ENCODE results near the gene NAA35. TPM values are rescaled to one million over a fixed set of nuclear protein-coding genes. Genes with fewer than 3 reads are reported as not detected.

NAA35 gene
- total RNA-seq, 2 experiments from 2014 or later, result 9.5 to 20.2 TPM

DNA sequence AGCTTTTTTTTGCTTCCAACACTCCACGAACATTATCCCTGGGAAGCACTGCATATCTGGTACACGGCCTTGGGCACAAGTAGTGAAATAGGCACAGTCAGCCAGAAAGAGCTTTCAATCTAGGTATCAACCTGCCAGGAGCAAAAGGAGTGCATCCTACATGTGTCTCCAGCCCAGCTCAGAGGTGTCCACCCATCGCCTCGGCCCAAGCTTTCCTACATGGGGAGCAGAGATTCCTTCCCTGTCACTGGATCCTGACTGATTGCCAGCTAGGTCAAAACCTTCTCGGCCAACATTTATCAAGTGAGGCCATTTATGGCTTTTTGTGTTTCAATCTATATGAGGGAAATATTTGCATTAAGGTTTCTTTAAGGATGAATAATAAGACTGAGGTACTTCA lies 102.6 kb downstream of the NAA35 start:
- intact Hi-C loops (cut with micrococcal nuclease; ENCODE audit: unreplicated experiment), result no loop called here
- no TSS peak for BruUV-seq (replicated peaks)

DNA sequence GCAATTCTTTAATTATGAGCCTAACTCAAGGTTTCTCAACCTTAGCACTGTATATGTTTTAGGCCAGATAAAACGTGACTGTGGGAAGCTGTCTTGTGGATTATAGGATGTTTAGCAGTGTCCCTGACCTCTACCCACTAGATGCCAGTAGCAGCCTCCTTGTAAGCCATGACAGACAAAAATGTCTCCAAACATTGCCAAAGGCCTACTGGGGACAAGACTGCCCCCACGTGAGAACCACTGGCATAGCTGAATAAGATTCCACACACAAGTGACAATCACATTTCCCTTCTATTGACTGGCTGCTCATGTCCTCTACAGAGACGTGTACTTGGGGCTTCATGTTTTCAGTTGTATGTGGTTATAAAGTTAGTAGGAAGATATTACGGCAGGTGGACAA lies 103.1 kb downstream of the NAA35 start:
- Histone ChIP-seq H3K79me2 (ENCODE audit: insufficient read depth, low read depth, low read length) (no peaks in the 10 kb centered on the region), H4K20me1 (ENCODE audit: insufficient read depth, low read length) (no peaks in the 10 kb centered on the region), H3K9me2 (ENCODE audit: insufficient read depth, low read length) (no peaks in the 10 kb centered on the region), H3K4me1 (ENCODE audit: insufficient read depth, low read length, poor library complexity, severe bottlenecking) (no peaks in the 10 kb centered on the region), H3K4me3 (ENCODE audit: low read depth, low read length, poor library complexity, severe bottlenecking) (no peak overlapping the region), H3K27ac (ENCODE audit: low read depth, low read length, poor library complexity, severe bottlenecking) (no peak overlapping the region), H3K36me3 (ENCODE audit: insufficient read depth, low read length) (no peaks in the 10 kb centered on the region), H3K9me3 (ENCODE audit: low read length) (no peaks in the 10 kb centered on the region), H2AFZ (ENCODE audit: low read length) (no peak overlapping the region), H3K4me2 (ENCODE audit: low read length) (no peak overlapping the region)
- intact Hi-C loops (cut with micrococcal nuclease; ENCODE audit: unreplicated experiment), result no loop called here
- CTCF ChIA-PET (ENCODE audit: unreplicated experiment), result no interaction called here
- no peak for DNase-seq (ENCODE audit: low spot score)
- TF ChIP-seq, protein P1, sequence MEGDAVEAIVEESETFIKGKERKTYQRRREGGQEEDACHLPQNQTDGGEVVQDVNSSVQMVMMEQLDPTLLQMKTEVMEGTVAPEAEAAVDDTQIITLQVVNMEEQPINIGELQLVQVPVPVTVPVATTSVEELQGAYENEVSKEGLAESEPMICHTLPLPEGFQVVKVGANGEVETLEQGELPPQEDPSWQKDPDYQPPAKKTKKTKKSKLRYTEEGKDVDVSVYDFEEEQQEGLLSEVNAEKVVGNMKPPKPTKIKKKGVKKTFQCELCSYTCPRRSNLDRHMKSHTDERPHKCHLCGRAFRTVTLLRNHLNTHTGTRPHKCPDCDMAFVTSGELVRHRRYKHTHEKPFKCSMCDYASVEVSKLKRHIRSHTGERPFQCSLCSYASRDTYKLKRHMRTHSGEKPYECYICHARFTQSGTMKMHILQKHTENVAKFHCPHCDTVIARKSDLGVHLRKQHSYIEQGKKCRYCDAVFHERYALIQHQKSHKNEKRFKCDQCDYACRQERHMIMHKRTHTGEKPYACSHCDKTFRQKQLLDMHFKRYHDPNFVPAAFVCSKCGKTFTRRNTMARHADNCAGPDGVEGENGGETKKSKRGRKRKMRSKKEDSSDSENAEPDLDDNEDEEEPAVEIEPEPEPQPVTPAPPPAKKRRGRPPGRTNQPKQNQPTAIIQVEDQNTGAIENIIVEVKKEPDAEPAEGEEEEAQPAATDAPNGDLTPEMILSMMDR (conservative IDR thresholded peaks at IDR 0.05; ENCODE audit: low read length), result no peak
- TF ChIP-seq EZH2phosphoT487 (IDR thresholded peaks at IDR 0.05; ENCODE audit: borderline replicate concordance, low read depth, low read length), result no peak
- BruUV-seq (replicated peaks), result no TSS peak
- POLR2A ChIA-PET, result interaction anchor here (0.9 kb wide), 1 partner anchor 11 kb away, joined by 3 read pairs; no protein-coding TSS in a partner anchor

More for the DNA sequence above, 102.6 kb downstream of the NAA35 start:
- no peak for TF ChIP-seq EZH2phosphoT487 (IDR thresholded peaks at IDR 0.05; ENCODE audit: borderline replicate concordance, low read depth, low read length)
- TF ChIP-seq, protein P1 (conservative IDR thresholded peaks at IDR 0.05; ENCODE audit: low read length), result no peak
- Histone ChIP-seq H3K4me3 (ENCODE audit: low read depth, low read length, poor library complexity, severe bottlenecking) (no peak overlapping the region), H3K79me2 (ENCODE audit: insufficient read depth, low read depth, low read length) (no peaks in the 10 kb centered on the region), H3K9me2 (ENCODE audit: insufficient read depth, low read length) (no peaks in the 10 kb centered on the region), H2AFZ (ENCODE audit: low read length) (no peak overlapping the region), H3K9me3 (ENCODE audit: low read length) (no peaks in the 10 kb centered on the region), H3K36me3 (ENCODE audit: insufficient read depth, low read length) (no peaks in the 10 kb centered on the region), H4K20me1 (ENCODE audit: insufficient read depth, low read length) (no peaks in the 10 kb centered on the region), H3K4me1 (ENCODE audit: insufficient read depth, low read length, poor library complexity, severe bottlenecking) (no peaks in the 10 kb centered on the region), H3K4me2 (ENCODE audit: low read length) (no peak overlapping the region), H3K27ac (ENCODE audit: low read depth, low read length, poor library complexity, severe bottlenecking) (no peak overlapping the region)
- ChIA-PET CTCF (ENCODE audit: unreplicated experiment) (no interaction called here), POLR2A (no interaction called here)
- no peak for DNase-seq (ENCODE audit: low spot score)

DNA sequence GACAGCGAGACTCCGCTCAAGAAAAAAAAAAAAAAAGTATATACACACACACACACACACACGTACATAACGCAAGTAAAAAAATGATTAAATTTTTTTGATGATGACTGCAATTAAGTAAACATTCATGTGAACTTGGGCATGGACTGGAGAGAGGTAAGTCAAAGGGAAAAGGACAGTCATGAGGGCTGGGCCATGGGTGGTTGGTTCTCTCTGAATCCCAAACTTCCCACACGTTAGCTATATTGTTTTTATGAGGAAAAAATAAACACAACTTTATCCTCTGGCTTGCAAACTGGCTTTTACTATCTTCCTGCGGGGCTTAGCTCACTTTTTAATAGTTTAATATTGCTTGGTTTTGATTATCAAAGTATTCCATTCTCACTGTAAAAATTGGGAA lies 104.7 kb downstream of the NAA35 start:
- Histone ChIP-seq H3K36me3 (ENCODE audit: insufficient read depth, low read length) (no peaks in the 10 kb centered on the region), H3K9me2 (ENCODE audit: insufficient read depth, low read length) (no peaks in the 10 kb centered on the region), H3K27ac (ENCODE audit: low read depth, low read length, poor library complexity, severe bottlenecking) (no peak overlapping the region), H3K4me2 (ENCODE audit: low read length) (no peak overlapping the region), H3K79me2 (ENCODE audit: insufficient read depth, low read depth, low read length) (no peaks in the 10 kb centered on the region), H4K20me1 (ENCODE audit: insufficient read depth, low read length) (no peaks in the 10 kb centered on the region), H2AFZ (ENCODE audit: low read length) (no peak overlapping the region), H3K4me3 (ENCODE audit: low read depth, low read length, poor library complexity, severe bottlenecking) (no peak overlapping the region), H3K9me3 (ENCODE audit: low read length) (no peaks in the 10 kb centered on the region), H3K4me1 (ENCODE audit: insufficient read depth, low read length, poor library complexity, severe bottlenecking) (no peaks in the 10 kb centered on the region)
- no TSS peak for BruUV-seq (replicated peaks)
- TF ChIP-seq, protein P1 (conservative IDR thresholded peaks at IDR 0.05; ENCODE audit: low read length), result no peak
- no peak for TF ChIP-seq EZH2phosphoT487 (IDR thresholded peaks at IDR 0.05; ENCODE audit: borderline replicate concordance, low read depth, low read length)
- DNase-seq (ENCODE audit: low spot score), result no peak
- CTCF ChIA-PET (ENCODE audit: unreplicated experiment), result no interaction called here
- intact Hi-C loops (cut with micrococcal nuclease; ENCODE audit: unreplicated experiment), result no loop called here
- POLR2A ChIA-PET, result interaction anchor here (0.6 kb wide), 1 partner anchor 415 kb away, joined by 3 read pairs; no protein-coding TSS in a partner anchor

All from OCI-LY7 (cell line).